ENCODE data around the gene GRM7. TPM values are rescaled to one million over a fixed set of nuclear protein-coding genes. Genes with fewer than 3 reads are reported as not detected.

The GRM7 gene
- polyA plus RNA-seq, 1 donor from 2014 or later, result 23.8 TPM

DNA sequence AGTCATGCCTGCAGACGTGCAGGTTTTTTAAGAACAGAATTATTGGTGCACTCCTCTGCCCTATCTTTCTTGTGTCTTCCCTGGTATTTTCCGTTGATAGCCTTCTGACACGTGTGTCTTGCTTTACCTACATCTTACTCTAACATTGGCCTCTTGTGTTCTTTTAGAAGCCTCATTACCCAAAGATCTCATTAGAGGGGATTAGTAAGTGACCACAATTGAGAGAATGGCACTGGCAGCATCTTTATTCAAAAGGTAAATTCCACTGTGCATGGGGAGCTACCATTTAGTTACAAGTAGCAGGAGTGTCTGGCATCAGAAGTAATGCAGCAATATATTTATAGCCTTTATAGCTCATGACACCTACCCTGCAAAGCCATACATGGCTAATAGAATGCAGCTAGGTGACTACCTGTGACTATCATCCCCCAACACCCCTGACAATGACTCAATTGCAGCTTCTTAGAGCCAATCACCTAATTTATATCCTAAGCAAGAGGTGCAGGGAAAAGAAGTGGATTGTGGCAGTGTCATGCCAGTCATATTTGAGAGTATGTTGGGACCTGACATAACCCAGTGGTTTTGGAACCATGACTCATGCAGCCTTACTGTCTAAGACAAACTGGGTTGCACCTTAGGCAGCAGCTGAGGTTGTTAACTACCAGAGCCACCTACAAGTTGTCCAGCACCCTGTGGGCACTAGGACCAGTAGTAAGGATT lies 164.8 kb downstream of the GRM7 start:
- no peaks in the 10 kb centered on the region for H3K9me2 ChIP-seq (ENCODE audit: insufficient read depth, low read length)
- no peaks in the 10 kb centered on the region for H3K79me2 ChIP-seq (replicated peaks; ENCODE audit: insufficient read depth, low read length)
- H3K27ac ChIP-seq (ENCODE audit: low read length), result no peak overlapping the region
- no peaks in the 10 kb centered on the region for H4K20me1 ChIP-seq (ENCODE audit: insufficient read depth)
- no peaks in the 10 kb centered on the region for H3K9me3 ChIP-seq (ENCODE audit: low read length)
- H3K27me3 ChIP-seq (ENCODE audit: insufficient read depth, low read depth, low read length), result no peaks in the 10 kb centered on the region
- no peak overlapping the region for H3K4me2 ChIP-seq (ENCODE audit: low read length)
- no peak overlapping the region for H3K4me3 ChIP-seq (ENCODE audit: low read length)
- no peaks in the 10 kb centered on the region for H3K36me3 ChIP-seq (ENCODE audit: insufficient read depth, low read length)
- no peaks in the 10 kb centered on the region for H3F3A ChIP-seq (ENCODE audit: insufficient read depth, low read length, poor library complexity, severe bottlenecking)
- H2AFZ ChIP-seq (ENCODE audit: low read depth, low read length), result no peak overlapping the region
- H3K9ac ChIP-seq (ENCODE audit: low read length), result no peak overlapping the region
- TF ChIP-seq TAF1 (IDR thresholded peaks at IDR 0.05; ENCODE audit: low read depth) (no peak), SMC3 (conservative IDR thresholded peaks at IDR 0.05; ENCODE audit: poor library complexity) (no peak), MXI1 (conservative IDR thresholded peaks at IDR 0.05; ENCODE audit: poor library complexity, severe bottlenecking) (no peak), RAD21 (conservative IDR thresholded peaks at IDR 0.05) (no peak), EP300 (conservative IDR thresholded peaks at IDR 0.05; ENCODE audit: poor library complexity, severe bottlenecking) (no peak), EZH2 (IDR thresholded peaks at IDR 0.05; ENCODE audit: borderline replicate concordance, insufficient read depth, low read length, poor library complexity, severe bottlenecking) (no peak), POLR2AphosphoS5 (IDR thresholded peaks at IDR 0.05) (no peak)
- TF ChIP-seq, protein P1, sequence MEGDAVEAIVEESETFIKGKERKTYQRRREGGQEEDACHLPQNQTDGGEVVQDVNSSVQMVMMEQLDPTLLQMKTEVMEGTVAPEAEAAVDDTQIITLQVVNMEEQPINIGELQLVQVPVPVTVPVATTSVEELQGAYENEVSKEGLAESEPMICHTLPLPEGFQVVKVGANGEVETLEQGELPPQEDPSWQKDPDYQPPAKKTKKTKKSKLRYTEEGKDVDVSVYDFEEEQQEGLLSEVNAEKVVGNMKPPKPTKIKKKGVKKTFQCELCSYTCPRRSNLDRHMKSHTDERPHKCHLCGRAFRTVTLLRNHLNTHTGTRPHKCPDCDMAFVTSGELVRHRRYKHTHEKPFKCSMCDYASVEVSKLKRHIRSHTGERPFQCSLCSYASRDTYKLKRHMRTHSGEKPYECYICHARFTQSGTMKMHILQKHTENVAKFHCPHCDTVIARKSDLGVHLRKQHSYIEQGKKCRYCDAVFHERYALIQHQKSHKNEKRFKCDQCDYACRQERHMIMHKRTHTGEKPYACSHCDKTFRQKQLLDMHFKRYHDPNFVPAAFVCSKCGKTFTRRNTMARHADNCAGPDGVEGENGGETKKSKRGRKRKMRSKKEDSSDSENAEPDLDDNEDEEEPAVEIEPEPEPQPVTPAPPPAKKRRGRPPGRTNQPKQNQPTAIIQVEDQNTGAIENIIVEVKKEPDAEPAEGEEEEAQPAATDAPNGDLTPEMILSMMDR (IDR thresholded peaks at IDR 0.05; ENCODE audit: poor library complexity, severe bottlenecking), result no peak
- TF ChIP-seq, protein P2, sequence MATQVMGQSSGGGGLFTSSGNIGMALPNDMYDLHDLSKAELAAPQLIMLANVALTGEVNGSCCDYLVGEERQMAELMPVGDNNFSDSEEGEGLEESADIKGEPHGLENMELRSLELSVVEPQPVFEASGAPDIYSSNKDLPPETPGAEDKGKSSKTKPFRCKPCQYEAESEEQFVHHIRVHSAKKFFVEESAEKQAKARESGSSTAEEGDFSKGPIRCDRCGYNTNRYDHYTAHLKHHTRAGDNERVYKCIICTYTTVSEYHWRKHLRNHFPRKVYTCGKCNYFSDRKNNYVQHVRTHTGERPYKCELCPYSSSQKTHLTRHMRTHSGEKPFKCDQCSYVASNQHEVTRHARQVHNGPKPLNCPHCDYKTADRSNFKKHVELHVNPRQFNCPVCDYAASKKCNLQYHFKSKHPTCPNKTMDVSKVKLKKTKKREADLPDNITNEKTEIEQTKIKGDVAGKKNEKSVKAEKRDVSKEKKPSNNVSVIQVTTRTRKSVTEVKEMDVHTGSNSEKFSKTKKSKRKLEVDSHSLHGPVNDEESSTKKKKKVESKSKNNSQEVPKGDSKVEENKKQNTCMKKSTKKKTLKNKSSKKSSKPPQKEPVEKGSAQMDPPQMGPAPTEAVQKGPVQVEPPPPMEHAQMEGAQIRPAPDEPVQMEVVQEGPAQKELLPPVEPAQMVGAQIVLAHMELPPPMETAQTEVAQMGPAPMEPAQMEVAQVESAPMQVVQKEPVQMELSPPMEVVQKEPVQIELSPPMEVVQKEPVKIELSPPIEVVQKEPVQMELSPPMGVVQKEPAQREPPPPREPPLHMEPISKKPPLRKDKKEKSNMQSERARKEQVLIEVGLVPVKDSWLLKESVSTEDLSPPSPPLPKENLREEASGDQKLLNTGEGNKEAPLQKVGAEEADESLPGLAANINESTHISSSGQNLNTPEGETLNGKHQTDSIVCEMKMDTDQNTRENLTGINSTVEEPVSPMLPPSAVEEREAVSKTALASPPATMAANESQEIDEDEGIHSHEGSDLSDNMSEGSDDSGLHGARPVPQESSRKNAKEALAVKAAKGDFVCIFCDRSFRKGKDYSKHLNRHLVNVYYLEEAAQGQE (IDR thresholded peaks at IDR 0.05; ENCODE audit: borderline replicate concordance), result no peak

DNA sequence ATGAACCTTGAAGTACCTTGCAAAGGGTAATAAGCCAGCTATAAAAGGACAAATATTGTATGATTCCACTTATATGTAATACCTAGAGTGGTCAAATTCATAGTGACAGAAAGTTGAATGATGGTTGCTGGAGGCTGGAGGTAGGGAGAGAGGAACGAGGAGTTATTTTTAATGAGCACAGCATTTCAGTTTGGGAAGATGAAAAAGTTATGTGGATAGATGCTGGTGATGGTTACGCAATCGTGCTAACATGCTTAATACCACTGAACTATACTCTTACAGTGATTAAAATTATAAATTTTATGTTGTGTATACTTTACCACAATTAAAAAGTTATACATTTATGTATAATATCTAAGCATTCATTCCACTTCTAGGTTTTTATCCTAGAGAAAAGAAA lies 168.6 kb downstream of the GRM7 start:
- no peak overlapping the region for H3K27ac ChIP-seq (ENCODE audit: low read length)
- TF ChIP-seq POLR2AphosphoS5 (IDR thresholded peaks at IDR 0.05), result no peak
- TF ChIP-seq EP300 (conservative IDR thresholded peaks at IDR 0.05; ENCODE audit: poor library complexity, severe bottlenecking), result no peak
- no peak for TF ChIP-seq MXI1 (conservative IDR thresholded peaks at IDR 0.05; ENCODE audit: poor library complexity, severe bottlenecking)
- no peak for TF ChIP-seq RAD21 (conservative IDR thresholded peaks at IDR 0.05)
- TF ChIP-seq SMC3 (conservative IDR thresholded peaks at IDR 0.05; ENCODE audit: poor library complexity), result no peak
- TF ChIP-seq, protein P1 (IDR thresholded peaks at IDR 0.05; ENCODE audit: poor library complexity, severe bottlenecking), result no peak
- TF ChIP-seq EZH2 (IDR thresholded peaks at IDR 0.05; ENCODE audit: borderline replicate concordance, insufficient read depth, low read length, poor library complexity, severe bottlenecking), result no peak
- TF ChIP-seq TAF1 (IDR thresholded peaks at IDR 0.05; ENCODE audit: low read depth), result no peak
- TF ChIP-seq, protein P2 (IDR thresholded peaks at IDR 0.05; ENCODE audit: borderline replicate concordance), result no peak
- no peaks in the 10 kb centered on the region for H3K27me3 ChIP-seq (ENCODE audit: insufficient read depth, low read depth, low read length)
- no peaks in the 10 kb centered on the region for H3K36me3 ChIP-seq (ENCODE audit: insufficient read depth, low read length)
- H3K9ac ChIP-seq (ENCODE audit: low read length), result no peak overlapping the region
- H3K9me2 ChIP-seq (ENCODE audit: insufficient read depth, low read length), result no peaks in the 10 kb centered on the region
- H4K20me1 ChIP-seq (ENCODE audit: insufficient read depth), result no peaks in the 10 kb centered on the region
- H3K4me3 ChIP-seq (ENCODE audit: low read length), result no peak overlapping the region
- no peak overlapping the region for H2AFZ ChIP-seq (ENCODE audit: low read depth, low read length)
- H3K4me2 ChIP-seq (ENCODE audit: low read length), result no peak overlapping the region
- no peaks in the 10 kb centered on the region for H3K9me3 ChIP-seq (ENCODE audit: low read length)
- no peaks in the 10 kb centered on the region for H3F3A ChIP-seq (ENCODE audit: insufficient read depth, low read length, poor library complexity, severe bottlenecking)
- no peaks in the 10 kb centered on the region for H3K79me2 ChIP-seq (replicated peaks; ENCODE audit: insufficient read depth, low read length)
